ENCODE results near the gene GAL.

The GAL gene

GRCh38 chr11:68683121-68683520, 1.2 kb upstream of the GAL start:
- DNase-seq, result no peak

DNA sequence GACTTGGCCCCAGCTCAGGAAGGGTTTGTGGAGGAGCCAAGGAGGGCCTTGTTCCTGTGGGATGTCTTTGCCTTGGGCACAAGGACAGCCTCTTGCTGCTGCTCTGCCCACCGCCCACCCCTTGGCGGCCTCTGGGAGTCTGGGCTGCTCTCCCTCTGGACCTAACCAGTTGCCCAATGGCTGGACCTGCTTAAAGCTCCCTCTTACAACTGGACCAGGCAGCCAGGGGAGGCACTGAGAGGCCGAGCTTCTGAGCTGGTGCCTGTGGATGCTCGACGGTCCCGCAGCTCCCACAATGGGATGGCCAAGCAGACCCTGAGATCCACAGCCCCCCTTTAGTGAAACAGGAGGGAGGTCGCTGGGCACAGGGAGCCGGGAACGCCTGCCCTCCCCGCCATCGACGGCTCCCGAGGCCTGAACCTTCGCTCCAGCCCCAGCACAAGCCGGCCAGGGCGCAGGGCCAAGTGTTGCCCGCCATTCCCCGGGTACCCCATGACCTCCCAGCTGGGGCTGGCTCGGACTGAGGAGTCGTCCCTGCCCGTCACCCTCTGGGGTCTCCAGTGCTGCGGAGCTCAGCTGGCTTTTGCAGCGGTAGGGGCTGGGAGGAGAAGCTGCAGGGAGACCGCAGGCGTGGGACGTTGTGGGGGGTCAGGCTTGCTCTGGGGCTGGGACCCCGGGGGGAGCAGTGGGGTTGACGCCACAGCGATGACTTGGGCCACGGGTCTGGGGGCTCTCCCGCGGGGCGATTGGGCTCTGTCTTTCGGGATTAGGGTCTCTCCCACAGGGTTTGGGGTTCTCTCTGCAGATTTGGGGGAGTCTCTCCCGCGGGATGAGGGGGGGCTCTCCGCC, 584 bp upstream of the GAL start:
- no peak for DNase-seq

GRCh38 chr11:68685656-68686380, 1.5 kb downstream of the GAL start:
- no peak for DNase-seq

DNA sequence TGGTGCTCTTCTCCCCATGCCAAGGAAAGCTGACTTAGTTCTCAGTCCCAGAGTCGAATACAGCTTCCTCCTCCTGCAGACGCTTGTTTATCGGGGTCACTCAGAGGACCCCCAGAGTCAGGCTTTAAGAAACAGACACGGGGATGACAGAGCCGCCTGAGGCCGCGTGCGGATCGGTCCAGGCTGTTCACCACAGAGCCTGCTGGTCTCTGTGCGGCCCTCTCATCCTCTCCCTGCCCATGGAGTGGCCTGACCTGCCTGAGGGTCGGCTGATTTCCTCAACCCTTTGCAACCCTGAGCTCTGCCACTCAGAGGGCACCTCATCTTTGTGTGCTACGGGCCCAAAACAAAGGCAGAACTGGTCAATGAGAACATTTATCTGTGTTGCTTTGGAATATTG, 2.1 kb downstream of the GAL start:
- DNase-seq, result no peak

GRCh38 chr11:68687311-68687710, 3.0 kb downstream of the GAL start:
- no peak for DNase-seq

GRCh38 chr11:68687986-68688385, 3.6 kb downstream of the GAL start:
- DNase-seq, result no peak

- DNase-seq, result no peak
Measured at GRCh38 chr11:68688881-68689280, 4.5 kb downstream of the GAL start.

- DNase-seq, result no peak
Measured at GRCh38 chr11:68689737-68690625, 5.6 kb downstream of the GAL start.

DNA sequence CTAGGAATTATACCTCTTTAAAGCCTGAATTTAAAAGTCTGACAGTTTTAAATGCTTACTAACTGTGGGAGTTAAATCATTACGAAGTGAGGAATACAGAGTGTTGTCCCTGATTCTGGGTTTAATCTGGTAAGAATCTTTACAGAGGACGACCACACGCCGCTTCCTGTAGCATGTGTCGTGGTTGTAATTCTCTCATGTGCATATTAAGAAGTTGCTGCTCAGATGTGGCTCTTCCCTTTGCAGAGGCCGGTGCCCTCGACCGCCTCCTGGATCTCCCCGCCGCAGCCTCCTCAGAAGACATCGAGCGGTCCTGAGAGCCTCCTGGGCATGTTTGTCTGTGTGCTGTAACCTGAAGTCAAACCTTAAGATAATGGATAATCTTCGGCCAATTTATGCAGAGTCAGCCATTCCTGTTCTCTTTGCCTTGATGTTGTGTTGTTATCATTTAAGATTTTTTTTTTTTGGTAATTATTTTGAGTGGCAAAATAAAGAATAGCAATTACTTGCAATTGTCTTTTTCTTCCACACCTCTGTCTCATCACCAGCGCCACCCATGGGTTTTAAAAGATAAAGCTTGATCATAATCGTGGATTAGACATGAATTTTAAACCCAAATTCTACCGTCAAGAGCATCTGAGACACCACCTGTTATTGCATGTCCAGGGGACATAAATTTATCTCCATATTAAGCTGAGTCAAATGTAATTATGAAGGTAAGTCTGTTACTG, 6.5 kb downstream of the GAL start:
- no peak for DNase-seq

DNA sequence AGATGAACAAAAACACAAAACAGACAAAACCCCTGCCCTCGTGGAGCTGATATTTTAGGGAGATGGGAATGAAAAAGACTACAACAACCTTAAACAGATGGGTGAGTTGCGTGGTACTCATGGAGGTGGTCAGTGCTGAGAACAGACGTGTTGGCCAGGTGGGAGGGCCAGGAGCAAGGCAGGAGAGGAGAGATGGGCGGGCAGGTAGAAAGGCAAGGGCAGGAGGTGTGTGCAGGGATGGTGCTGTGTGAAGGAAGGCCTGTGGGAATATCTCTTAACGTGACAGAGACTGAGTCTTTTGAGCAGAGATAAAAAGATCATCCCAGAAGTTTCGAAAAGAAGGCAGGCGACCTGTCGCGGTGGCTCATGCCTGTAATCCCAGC, 7.0 kb downstream of the GAL start:
- DNase-seq, result no peak

- no peak for DNase-seq
Measured at GRCh38 chr11:68692115-68692514, 7.8 kb downstream of the GAL start.

DNA sequence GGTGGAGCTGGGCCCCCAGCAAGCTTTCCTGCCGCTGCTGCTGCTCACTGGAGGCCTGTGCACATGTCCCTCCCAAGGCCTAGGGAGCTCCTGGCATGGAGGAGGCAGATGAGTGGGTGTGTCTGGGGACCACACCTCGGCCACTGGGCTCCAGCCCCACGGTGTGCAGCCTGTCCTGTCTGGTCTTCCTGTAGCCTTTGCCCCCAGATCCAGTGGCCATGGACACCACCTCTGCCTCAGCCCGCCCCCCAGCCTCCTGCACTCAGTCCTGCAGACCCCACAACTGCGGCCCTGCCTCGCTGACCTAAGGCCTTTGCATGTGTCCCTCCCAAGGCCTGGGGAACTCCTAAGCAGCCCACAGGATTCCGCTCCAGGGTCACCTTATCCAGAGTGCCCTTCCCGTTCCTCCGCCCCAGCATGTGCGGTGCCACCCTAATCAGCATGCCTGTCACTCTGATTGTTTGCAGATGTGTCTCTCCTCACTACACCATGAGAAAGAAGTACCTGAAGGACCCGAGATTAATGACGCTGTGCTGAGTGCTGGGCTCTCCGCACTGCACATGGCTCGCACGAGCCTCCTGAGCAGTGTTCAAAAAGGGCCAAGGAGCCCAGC, 8.6 kb downstream of the GAL start:
- DNase-seq, result no peak

DNA sequence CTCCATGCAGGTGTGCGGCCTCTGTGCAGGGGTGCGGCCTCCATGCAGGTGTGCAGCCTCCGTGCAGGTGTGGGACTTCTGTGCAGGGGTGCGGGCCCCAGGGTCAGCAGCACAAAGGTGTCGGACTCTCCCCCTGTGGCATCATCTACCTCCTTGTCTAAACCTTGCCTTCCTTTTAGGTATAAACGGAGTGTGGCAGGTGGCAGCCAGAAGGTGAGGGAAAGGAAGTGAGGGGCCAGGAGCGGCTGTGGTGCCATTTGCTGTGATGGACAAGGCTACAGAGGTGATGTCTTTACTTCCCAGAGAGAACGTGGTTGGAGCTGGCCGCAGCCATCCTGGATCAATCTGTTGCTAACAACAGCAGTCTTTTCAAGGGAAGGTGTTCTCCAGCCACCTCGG, 9.1 kb downstream of the GAL start:
- DNase-seq, result no peak

DNA sequence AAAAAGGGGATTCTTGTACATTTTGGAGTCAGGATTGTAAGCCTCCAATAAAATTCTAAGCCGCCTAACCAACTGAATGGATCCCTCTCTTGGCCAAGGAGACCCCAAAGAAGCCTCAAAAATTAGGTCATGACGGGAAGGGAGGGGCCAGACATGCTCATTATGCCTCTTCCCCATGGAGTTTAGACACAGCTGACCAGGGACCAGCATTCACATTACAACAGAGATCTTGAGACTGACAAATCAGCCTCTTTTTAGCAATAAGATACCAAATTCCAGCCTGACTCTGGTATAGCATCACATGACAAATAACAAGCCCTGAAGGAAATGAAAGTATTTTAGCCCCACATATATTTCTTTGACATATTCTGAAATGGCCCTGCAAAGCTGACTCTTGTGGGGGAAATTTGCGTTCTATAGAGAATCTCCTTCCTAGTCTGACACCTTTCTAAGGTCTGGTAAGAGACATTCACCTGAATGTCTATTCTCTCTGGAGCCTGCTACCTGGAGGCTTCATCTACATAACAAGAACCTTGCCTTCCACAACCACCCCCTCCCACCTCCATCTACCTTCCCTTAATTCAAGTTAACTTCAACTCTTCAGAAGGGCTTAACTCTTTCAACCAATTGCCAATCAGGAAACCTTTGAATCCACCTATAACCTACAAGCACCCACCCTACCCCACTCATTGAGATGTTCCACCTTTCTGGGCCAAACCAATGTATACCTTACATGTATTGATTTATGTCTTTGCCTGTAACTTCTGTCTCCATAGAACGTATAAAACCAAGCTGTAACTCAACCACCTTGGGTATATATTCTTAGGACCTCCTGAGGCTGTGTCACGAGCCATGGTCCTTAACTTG, 10.3 kb downstream of the GAL start:
- no peak for DNase-seq

GRCh38 chr11:68695531-68695930, 11.2 kb downstream of the GAL start:
- no peak for DNase-seq

DNA sequence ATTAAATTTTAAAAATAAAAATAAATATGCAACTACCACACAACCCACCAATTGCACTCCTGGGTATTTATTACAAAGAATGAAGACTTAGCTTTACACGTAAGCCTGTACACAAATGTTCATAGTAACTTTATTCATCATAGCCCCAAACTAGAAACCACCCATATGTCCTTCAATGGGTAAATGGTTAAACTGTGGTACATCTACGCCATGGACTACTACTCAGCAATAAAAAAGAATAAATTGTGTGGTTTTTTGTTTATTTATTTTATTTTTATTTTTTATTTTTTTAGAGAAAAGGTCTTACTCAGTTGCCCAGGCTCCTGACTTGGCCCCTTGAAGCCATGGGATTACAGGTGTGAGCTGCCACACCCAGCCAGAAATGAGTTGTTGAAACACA, 14.6 kb downstream of the GAL start:
- DNase-seq, result no peak

DNA sequence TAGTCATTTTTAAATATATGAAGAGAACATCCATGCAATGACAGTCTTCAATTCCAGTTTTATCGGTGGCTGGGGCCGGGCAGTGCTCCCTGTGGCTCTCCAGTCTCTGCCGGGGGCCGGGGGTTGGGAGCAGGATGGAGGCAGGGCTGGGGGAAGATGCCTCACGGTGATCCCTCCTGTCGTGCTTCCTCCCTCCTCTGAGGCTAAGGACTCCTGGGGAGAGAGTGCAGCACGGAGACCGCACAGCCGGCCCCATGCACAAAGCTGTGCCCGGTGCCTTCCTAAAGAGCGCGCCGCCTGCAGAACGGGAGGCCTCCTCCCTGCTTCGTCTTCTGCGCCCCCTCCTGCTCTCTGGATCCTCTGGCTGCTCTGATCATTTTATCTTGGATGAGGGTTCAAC, 20.5 kb downstream of the GAL start:
- DNase-seq, result no peak

DNA sequence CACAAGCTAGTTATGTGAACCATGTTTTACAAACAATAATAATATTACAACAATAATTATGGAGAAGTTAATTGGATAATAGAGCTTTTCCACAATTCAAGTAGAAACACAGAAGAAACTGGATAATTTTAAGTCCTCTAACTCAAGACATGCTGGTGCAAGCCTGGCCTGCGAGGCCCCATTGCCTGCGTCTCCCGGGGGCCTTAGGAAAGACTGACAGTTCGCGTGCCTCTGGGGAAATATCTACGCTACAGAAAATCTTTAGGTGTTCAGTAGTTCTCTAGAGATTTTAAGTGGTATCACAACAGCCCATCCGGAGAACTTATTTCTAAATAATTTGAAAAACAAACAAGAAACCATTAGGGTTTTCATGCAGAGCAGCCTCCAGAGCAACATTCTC, 23.2 kb downstream of the GAL start:
- no peak for DNase-seq

DNA sequence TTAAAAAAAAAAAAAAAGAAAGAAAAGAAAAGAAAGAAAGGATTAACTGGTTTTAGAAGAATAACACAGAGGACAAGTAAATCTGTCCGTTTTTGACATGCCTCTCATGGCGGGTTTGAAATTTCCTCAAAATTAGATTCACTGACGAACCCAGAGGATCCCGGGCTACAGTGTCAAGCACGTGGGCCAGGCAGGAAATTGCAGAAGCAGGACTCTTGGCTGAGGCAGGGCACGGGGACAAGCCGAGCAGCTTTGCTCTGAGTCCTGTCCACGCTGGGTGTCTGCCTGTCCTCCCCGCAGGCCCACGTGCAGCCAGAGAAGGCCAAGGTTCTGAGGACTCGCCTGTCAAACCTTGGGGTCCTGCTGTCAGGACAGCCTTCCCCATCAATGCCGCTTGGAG, 24.7 kb downstream of the GAL start:
- no peak for DNase-seq

GRCh38 chr11:68710409-68710808, 26.1 kb downstream of the GAL start:
- no peak for DNase-seq

DNA sequence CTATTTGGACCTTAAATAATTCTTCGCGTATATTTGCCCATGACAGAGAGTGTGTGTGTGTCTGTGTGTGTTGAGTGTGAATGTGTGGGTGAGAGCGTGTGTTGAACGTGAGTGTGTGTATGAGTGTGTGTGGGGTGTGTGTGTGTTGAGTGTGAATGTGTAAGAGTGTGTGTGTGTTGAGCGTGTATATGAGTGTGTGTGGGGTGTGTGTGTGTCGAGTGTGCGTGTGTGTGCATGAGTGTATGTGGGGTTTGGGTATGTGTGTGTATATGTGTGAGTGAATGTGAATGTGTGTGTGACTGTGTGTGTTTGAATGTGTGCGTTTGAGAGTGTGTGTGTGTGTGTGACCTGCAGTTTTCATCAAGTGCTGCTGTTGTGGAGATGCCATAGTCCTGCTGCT, 26.8 kb downstream of the GAL start:
- DNase-seq, result no peak

Data from T-helper 9 cell (primary cell).